ENCODE data around the gene BRPF3. TPM values are rescaled to one million over a fixed set of nuclear protein-coding genes. Genes with fewer than 3 reads are reported as not detected.
A peak's percentile ranks its signal among the peaks of the same experiment; 100 is the strongest.

BRPF3 gene
- total and polyA plus RNA-seq, 2 experiments from 2014 or later: 15.9 to 17.3 TPM

DNA sequence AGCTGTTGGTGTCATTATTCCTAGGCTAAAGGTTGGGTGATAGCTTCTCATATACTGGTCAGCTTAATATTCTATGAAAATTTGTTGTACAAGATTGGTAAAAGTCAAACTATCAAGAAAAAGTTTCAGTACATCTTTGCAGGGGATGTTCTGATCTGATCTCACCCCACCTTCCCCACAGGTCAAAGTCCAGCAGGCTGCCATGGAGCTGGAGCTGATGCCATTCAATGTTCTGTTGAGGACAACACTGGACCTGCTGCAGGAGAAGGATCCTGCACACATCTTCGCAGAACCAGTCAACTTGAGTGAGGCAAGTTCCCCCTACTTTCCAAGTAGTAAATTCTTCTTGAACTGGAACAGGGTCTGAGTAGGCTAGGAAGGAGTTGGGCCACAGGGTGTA, 13.1 kb downstream of the BRPF3 start:
- Histone ChIP-seq H3K4me3 (no peak overlapping the region), H3K27ac (no peak overlapping the region), H3K9me3 (ENCODE audit: low read depth) (no peaks in the 10 kb centered on the region), H3K27me3 (no peaks in the 10 kb centered on the region), H3K36me3 (peaks cover 58% of the 10 kb centered on the region), H3K4me1 (ENCODE audit: low read depth) (no peaks in the 10 kb centered on the region)
- DNase-seq (ENCODE audit: low read depth in 1 of 2, low spot score in 1 of 2): no peak
- no peak for TF ChIP-seq CTCF (IDR thresholded peaks at IDR 0.05; ENCODE audit: low read depth, low read length)

DNA sequence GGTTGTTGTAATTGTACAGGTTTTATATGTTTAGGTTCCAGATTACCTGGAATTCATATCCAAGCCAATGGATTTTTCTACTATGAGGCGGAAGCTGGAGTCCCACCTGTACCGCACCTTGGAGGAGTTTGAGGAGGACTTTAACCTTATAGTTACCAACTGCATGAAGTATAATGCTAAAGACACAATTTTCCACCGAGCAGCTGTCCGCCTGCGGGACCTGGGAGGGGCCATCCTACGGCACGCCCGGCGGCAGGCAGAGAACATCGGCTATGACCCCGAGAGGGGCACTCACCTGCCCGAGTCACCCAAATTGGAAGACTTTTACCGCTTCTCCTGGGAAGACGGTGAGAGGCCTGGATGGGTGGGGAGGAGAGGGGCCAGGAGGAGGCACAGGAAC, 13.6 kb downstream of the BRPF3 start:
- no peak for DNase-seq (ENCODE audit: low read depth in 1 of 2, low spot score in 1 of 2)
- Histone ChIP-seq H3K36me3 (peaks cover 62% of the 10 kb centered on the region), H3K4me3 (no peak overlapping the region), H3K9me3 (ENCODE audit: low read depth) (no peaks in the 10 kb centered on the region), H3K27ac (no peak overlapping the region), H3K27me3 (no peaks in the 10 kb centered on the region), H3K4me1 (ENCODE audit: low read depth) (no peaks in the 10 kb centered on the region)
- TF ChIP-seq CTCF (IDR thresholded peaks at IDR 0.05; ENCODE audit: low read depth, low read length): no peak

GRCh38 chr6:36210886-36211595, 14.5 kb downstream of the BRPF3 start:
- Histone ChIP-seq H3K9me3 (ENCODE audit: low read depth) (no peaks in the 10 kb centered on the region), H3K4me3 (no peak overlapping the region), H3K4me1 (ENCODE audit: low read depth) (no peaks in the 10 kb centered on the region), H3K36me3 (peaks cover 69% of the 10 kb centered on the region), H3K27me3 (no peaks in the 10 kb centered on the region), H3K27ac (no peak overlapping the region)
- no peak for DNase-seq (ENCODE audit: low read depth in 1 of 2, low spot score in 1 of 2)
- no peak for TF ChIP-seq CTCF (IDR thresholded peaks at IDR 0.05; ENCODE audit: low read depth, low read length)

DNA sequence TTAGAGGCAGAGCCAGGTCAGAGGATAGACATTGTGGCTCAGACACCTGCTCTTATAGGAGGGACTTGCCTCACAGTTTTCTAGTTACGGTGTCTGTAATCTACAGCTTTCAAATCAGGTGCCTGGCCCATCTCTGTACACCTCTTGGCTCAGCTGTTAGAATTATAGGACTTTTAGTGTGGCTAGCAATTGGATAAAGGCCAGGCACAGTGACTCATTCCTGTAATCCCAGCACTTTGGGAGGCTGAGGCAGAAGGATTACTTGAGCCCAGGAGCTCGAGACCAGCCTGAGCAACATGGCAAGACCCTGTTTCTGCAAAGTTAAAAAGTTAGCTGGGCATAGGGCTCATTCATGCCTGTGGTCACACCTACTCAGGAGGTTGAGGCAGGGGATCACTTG, 20.0 kb downstream of the BRPF3 start:
- Histone ChIP-seq H3K4me3 (no peak overlapping the region), H3K36me3 (peaks cover 48% of the 10 kb centered on the region), H3K4me1 (ENCODE audit: low read depth) (peaks cover 9% of the 10 kb centered on the region), H3K27ac (no peak overlapping the region), H3K9me3 (ENCODE audit: low read depth) (no peaks in the 10 kb centered on the region), H3K27me3 (no peaks in the 10 kb centered on the region)
- DNase-seq (ENCODE audit: low read depth in 1 of 2, low spot score in 1 of 2): peak in 1 of 2 donors; percentile 54
- TF ChIP-seq CTCF (IDR thresholded peaks at IDR 0.05; ENCODE audit: low read depth, low read length): no peak

DNA sequence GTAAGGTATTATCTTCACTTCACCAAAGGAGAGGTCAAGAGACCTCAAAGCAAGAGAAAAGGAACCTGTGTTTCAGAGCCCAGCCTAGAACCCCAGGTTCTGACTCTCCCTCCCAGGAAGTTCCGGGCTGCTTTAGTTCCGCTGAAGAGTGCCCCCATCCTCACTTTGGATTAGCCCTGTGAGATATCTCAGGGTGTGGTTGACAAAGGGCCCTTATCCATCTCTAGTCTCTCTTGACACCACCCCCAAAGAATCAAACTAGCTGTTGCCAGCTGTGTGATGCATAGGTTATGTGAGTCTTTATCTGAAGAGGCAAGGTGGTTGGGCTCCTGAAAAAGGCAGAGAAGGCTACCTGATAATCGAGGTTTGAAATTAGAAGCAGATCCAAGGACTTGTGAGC, 20.6 kb downstream of the BRPF3 start:
- H3K4me3 ChIP-seq: no peak overlapping the region
- no peaks in the 10 kb centered on the region for H3K9me3 ChIP-seq (ENCODE audit: low read depth)
- peaks cover 51% of the 10 kb centered on the region for H3K36me3 ChIP-seq
- TF ChIP-seq CTCF (IDR thresholded peaks at IDR 0.05; ENCODE audit: low read depth, low read length): no peak
- H3K27me3 ChIP-seq: no peaks in the 10 kb centered on the region
- H3K27ac ChIP-seq: peak overlapping the region; percentile 6
- H3K4me1 ChIP-seq (ENCODE audit: low read depth): peaks cover 9% of the 10 kb centered on the region
- DNase-seq (ENCODE audit: low read depth in 1 of 2, low spot score in 1 of 2): no peak
